ENCODE measurements around the gene ZFP42. TPM values are rescaled to one million over a fixed set of nuclear protein-coding genes. Genes with fewer than 3 reads are reported as not detected.

ZFP42 gene
- total RNA-seq (2022; extraction: Qiagen RNA extraction): 0.03 TPM in 1 of 5 replicates, not detected in the others

DNA sequence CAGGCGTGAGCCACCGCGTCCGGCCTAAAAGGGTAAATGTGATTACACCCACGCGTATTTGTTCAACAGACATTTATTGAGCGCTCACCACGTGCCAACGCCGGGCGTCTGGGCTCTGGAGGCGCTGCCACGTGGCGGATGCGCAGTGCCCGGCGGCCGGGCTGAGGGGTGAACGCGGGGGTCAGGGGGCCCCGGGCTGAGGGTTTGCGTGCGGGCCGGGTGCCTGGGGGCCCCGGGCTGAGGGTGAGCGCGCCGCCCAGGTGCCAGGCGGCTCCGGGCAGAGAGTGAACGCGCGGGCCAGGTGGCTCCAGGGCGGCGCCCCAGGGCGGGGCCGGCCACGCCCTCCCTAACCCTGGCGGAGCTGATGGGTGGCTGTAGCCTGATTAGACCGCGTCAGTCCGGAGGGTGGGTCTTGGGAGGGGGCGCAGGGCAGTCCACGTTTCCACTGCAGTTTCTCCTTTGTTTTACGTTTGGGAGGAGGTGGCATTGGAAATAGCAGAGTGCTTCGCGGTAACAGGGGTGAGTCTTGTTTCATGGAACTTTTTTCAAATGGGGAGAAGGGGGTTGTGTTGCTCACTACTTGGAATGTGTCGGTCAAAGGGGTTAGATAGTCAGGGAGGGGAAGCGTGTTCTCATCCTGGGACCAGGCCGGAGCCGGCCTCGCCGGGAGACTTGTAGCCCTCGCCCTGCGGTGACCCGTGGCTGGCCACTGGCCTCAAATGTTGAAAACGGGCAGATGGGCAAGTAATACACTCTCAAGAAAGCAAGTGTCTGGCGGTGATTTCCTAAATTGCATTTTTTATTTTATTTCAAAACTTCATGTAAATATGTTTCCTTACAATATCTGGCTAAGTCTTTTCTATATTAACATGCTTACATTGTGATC, at the start of gene ZFP42:
Gene ZFP42, plus strand, starts transcription at position 450 of the 886 bp plus-strand sequence. CDS start 7,037 bp downstream, outside the sequence.

Other genes starting within 250 kb of the ZFP42 start
- 33.0 to 53.7 TPM (median 42.4 TPM) in 5 replicates for gene TRIML2, start 113.8 kb downstream of the ZFP42 start, total RNA-seq (2022; extraction: Qiagen RNA extraction)
- gene TRIML1, start 143.7 kb downstream of the ZFP42 start, total RNA-seq (2022; extraction: Qiagen RNA extraction): not detected in 5 replicates